ENCODE data around the gene CDK15. TPM values are rescaled to one million over a fixed set of nuclear protein-coding genes. Genes with fewer than 3 reads are reported as not detected.

The CDK15 gene
- total RNA-seq, 1 experiment from 2014 or later = 4.8 TPM

DNA sequence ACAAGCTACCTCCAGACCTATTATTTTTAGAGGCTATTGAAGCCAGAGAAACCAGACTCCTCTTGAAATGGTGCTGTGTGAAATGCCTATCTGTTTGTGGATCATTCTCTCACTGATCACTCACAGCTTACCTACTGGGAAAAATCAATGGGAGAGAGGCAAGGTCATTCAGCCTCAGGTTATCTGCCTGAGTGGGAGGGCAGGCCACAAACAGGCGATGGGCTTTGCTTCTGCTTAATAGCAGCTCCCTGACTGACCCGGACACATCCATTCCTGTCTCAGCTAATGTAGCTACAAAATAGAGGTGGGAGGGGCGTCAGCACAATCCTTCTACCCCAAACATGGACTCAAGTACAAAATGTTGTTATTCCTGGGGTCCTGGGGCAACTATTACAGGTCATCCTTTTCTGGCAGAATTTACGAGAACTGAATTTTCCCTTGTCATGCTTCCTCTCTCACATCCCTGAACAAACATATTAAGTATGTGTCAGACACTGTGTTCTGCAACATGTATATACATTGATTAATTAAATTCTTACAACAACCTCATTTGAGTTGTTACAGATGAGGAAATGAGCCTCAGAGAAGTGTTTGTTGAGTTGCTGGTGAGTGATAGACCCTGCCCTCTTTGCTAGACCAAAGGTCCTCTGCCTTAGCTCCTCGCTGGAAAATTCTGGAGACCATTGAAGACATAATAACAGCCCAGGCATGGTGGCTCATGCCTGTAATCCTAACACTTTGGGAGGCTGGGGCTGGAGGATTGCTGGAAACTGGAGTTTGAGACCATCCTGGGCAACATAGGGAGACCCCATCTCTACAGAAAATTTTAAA, 60.5 kb downstream of the CDK15 start:
- H3K27ac ChIP-seq (ENCODE audit: low read length) = peak overlapping the region; percentile 78
- no peak overlapping the region for H3K4me3 ChIP-seq (ENCODE audit: low read depth in 2 of 2, low read length in 2 of 2)
- DNase-seq (ENCODE audit: low read depth, low spot score) = no peak
- in situ Hi-C loops (cut with HindIII; ENCODE audit: low pct_unique_long_range_greater_than_20kb, low sequenced_read_pairs) (no loop called here), intact Hi-C loops (cut with micrococcal nuclease; ENCODE audit: unreplicated experiment) (loop anchor here (10.0 kb wide), 1 partner anchor 168 kb away; the partner anchor contains the start of gene FZD7)
- ATAC-seq = peak; percentile 79
- ChIA-PET POLR2A (interaction anchor here (0.6 kb wide), 1 partner anchor 32 kb away, joined by 3 read pairs; no protein-coding TSS in a partner anchor), CTCF (interaction anchor here (0.5 kb wide), 1 partner anchor 296 kb away, joined by 5 read pairs; no protein-coding TSS in a partner anchor)
- H3K9me3 ChIP-seq (ENCODE audit: control insufficient read depth, insufficient read depth, low read depth, low read length) = no peaks in the 10 kb centered on the region
- peaks cover 19% of the 10 kb centered on the region for H3K4me1 ChIP-seq (ENCODE audit: control insufficient read depth, insufficient read depth, low read length)
- no peaks in the 10 kb centered on the region for H3K27me3 ChIP-seq (ENCODE audit: control insufficient read depth, insufficient read depth, low read length)
- TF ChIP-seq POLR2AphosphoS5 (IDR thresholded peaks at IDR 0.05; ENCODE audit: low read depth, low read length) = no peak
- TF ChIP-seq, protein P1, sequence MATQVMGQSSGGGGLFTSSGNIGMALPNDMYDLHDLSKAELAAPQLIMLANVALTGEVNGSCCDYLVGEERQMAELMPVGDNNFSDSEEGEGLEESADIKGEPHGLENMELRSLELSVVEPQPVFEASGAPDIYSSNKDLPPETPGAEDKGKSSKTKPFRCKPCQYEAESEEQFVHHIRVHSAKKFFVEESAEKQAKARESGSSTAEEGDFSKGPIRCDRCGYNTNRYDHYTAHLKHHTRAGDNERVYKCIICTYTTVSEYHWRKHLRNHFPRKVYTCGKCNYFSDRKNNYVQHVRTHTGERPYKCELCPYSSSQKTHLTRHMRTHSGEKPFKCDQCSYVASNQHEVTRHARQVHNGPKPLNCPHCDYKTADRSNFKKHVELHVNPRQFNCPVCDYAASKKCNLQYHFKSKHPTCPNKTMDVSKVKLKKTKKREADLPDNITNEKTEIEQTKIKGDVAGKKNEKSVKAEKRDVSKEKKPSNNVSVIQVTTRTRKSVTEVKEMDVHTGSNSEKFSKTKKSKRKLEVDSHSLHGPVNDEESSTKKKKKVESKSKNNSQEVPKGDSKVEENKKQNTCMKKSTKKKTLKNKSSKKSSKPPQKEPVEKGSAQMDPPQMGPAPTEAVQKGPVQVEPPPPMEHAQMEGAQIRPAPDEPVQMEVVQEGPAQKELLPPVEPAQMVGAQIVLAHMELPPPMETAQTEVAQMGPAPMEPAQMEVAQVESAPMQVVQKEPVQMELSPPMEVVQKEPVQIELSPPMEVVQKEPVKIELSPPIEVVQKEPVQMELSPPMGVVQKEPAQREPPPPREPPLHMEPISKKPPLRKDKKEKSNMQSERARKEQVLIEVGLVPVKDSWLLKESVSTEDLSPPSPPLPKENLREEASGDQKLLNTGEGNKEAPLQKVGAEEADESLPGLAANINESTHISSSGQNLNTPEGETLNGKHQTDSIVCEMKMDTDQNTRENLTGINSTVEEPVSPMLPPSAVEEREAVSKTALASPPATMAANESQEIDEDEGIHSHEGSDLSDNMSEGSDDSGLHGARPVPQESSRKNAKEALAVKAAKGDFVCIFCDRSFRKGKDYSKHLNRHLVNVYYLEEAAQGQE (IDR thresholded peaks at IDR 0.05; ENCODE audit: insufficient read depth in 1 of 2, low read depth in 2 of 2, low read length in 1 of 2) = no peak
- TF ChIP-seq SIN3A (IDR thresholded peaks at IDR 0.05; ENCODE audit: borderline replicate concordance, insufficient read depth, low read depth, low read length) = no peak
- TF ChIP-seq TCF7L2 (IDR thresholded peaks at IDR 0.05; ENCODE audit: low read depth, low read length) = no peak
- TF ChIP-seq, protein P2, sequence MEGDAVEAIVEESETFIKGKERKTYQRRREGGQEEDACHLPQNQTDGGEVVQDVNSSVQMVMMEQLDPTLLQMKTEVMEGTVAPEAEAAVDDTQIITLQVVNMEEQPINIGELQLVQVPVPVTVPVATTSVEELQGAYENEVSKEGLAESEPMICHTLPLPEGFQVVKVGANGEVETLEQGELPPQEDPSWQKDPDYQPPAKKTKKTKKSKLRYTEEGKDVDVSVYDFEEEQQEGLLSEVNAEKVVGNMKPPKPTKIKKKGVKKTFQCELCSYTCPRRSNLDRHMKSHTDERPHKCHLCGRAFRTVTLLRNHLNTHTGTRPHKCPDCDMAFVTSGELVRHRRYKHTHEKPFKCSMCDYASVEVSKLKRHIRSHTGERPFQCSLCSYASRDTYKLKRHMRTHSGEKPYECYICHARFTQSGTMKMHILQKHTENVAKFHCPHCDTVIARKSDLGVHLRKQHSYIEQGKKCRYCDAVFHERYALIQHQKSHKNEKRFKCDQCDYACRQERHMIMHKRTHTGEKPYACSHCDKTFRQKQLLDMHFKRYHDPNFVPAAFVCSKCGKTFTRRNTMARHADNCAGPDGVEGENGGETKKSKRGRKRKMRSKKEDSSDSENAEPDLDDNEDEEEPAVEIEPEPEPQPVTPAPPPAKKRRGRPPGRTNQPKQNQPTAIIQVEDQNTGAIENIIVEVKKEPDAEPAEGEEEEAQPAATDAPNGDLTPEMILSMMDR (IDR thresholded peaks at IDR 0.05) = no peak
- no TSS peak for BruUV-seq (replicated peaks)
- H3K36me3 ChIP-seq (ENCODE audit: control insufficient read depth, insufficient read depth, low read length) = no peaks in the 10 kb centered on the region

DNA sequence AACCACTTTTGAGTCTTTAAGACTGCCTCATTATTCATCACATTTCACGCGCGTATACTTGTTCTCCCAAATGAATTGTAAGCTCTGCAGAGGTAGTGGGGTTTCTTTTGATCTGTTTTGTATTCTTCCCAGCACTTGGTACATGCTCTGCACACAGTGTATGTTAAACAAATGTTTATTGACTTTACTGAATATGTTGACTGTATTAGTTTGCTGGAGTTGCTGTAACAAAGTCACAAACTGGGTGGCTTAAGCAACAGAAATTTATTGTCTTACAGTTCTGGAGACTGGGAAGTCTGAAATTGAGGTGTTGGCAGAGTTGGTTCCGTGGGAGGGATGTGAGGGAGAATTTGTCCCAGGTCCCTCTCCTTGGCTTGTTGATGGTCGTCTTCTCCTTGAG, 65.1 kb downstream of the CDK15 start:
- intact Hi-C loops (cut with micrococcal nuclease; ENCODE audit: unreplicated experiment) = no loop called here
- H3K9me3 ChIP-seq (ENCODE audit: control insufficient read depth, insufficient read depth, low read depth, low read length) = no peaks in the 10 kb centered on the region
- ATAC-seq = no peak
- DNase-seq (ENCODE audit: low read depth, low spot score) = no peak
- H3K36me3 ChIP-seq (ENCODE audit: control insufficient read depth, insufficient read depth, low read length) = no peaks in the 10 kb centered on the region
- no peak overlapping the region for H3K27ac ChIP-seq (ENCODE audit: low read length)
- ChIA-PET POLR2A (no interaction called here), CTCF (interaction anchor here (0.6 kb wide), 1 partner anchor 8 kb away, joined by 4 read pairs; no protein-coding TSS in a partner anchor)
- no peak for TF ChIP-seq POLR2AphosphoS5 (IDR thresholded peaks at IDR 0.05; ENCODE audit: low read depth, low read length)
- TF ChIP-seq, protein P1 (IDR thresholded peaks at IDR 0.05; ENCODE audit: insufficient read depth in 1 of 2, low read depth in 2 of 2, low read length in 1 of 2) = no peak
- TF ChIP-seq, protein P2 (IDR thresholded peaks at IDR 0.05) = no peak
- TF ChIP-seq TCF7L2 (IDR thresholded peaks at IDR 0.05; ENCODE audit: low read depth, low read length) = no peak
- no peak for TF ChIP-seq SIN3A (IDR thresholded peaks at IDR 0.05; ENCODE audit: borderline replicate concordance, insufficient read depth, low read depth, low read length)
- peaks cover 13% of the 10 kb centered on the region for H3K4me1 ChIP-seq (ENCODE audit: control insufficient read depth, insufficient read depth, low read length)
- no TSS peak for BruUV-seq (replicated peaks)
- H3K4me3 ChIP-seq (ENCODE audit: low read depth in 2 of 2, low read length in 2 of 2) = no peak overlapping the region
- H3K27me3 ChIP-seq (ENCODE audit: control insufficient read depth, insufficient read depth, low read length) = no peaks in the 10 kb centered on the region
- in situ Hi-C loops (cut with HindIII; ENCODE audit: low pct_unique_long_range_greater_than_20kb, low sequenced_read_pairs) = no loop called here

All from Panc1 (cell line).